Cortex of kidney (tissue), 1 donor: ENCODE data around the gene VANGL2.

ENCODE experiments used
- DNase-seq: peaks from one replicate; lab custom pipeline; 2025; lab: John Stamatoyannopoulos, UW

Gene VANGL2

DNA sequence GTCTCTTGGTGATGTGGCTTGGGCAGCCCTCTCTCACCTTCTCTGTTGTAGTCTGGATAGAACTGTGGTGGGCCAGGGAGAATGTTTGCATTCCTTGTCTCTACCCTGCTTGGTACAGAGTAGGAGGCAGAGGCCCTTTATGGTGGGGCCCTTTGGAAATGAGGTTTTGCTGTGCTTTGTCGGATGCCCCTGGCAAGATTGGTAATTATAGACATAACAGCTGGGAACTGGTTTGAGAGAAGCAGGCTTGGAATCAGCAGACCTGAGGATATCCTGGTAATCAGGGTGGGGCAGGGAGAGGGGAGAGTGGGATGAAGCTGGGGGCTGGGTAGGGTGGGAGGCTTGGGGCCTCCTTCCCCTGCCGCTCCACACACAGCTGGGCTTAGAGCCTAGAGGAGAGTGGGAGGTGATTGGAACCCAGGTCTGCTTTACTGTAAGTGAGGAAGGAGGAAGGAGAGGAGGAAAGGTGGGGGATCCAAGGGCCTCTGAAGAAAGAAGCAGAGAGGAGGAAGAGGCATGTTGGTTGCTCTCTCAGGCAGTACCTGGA, 5.0 kb downstream of the VANGL2 start:
- DNase-seq: no peak

DNA sequence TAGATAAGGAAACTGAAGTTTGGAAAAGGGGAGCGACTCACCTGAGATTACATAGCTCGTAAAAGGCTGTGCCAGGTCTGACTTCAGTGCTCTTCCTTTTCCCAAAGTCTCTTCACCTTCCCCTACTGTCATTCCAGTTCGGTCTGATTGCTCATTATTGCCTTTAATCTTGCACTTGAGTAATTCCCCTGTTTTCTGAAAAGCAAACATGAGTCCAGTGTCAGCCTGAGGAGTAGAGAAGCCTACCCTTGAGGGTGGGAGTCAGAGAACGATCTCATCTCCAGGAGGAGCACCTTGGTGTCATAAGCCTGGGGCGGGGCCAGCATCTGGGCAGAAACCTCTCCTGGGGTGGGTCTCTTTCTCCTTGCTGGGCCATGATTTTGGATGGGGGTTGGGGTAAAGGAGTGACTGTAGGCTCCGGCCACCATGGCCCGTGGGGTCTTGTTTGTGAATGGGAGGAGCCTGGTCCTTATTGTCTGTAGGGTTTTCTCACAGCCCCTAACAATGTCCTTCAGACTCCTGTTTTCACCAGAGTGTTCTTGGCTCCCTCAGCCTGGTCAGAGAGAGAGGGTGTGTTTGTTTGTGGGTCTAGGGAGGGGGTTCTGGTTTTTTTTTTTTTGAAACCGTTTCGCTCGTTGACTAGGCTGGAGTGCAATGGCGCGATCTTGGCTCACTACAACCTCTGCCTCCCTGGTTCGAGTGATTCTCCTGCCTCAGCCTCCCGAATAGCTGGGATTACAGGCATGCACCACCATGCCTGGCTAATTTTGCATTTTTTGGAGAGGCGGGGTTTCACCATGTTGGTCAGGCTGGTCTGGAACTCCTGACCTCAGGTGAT, 6.0 kb downstream of the VANGL2 start:
- no peak for DNase-seq

DNA sequence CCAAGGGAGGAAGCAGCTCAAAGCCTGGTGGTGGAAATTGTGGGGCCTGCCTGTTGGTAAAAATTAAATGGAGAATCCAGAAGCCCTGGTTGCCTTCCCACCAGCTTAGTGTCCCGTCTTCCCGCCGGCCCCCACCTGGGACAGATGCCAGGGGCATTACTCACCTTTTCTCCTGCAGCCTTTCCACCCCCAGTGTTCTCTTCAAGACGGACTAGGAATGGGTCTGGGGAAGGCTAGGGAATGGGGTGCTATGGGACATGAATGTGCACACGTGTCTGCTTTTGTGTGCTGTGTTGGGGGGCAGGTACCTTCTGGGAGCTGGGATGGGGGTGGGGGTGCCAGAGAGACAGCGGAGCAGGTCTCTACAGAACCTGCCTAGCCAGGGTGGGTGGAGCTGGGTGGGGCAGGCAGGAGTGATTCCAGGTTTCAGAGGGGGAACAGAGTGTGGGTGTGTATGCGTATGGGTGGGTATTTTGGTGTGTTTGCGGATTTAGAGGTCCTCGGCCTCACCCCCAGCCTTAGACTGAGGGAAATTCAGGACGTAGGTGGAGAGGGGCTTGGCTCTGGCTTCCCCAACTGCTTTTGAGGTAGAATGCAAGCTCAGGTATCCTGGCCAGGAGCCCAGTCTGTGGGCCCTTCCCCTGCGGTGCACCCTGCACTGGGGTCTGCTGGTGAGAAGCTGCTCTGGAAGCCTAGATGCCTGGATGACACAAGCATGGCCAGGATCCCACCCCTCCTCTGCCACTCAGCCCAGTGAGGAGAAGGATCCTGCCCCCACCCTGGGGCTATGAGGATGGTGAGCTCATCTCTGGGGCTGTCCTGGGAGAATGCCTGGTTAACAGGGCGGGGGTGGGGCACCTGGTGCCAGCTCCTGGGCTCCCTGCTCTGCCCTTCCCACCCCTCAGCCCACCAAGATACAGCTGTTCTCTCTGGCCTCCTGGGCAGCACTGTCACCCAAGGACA, 7.8 kb downstream of the VANGL2 start:
- no peak for DNase-seq

DNA sequence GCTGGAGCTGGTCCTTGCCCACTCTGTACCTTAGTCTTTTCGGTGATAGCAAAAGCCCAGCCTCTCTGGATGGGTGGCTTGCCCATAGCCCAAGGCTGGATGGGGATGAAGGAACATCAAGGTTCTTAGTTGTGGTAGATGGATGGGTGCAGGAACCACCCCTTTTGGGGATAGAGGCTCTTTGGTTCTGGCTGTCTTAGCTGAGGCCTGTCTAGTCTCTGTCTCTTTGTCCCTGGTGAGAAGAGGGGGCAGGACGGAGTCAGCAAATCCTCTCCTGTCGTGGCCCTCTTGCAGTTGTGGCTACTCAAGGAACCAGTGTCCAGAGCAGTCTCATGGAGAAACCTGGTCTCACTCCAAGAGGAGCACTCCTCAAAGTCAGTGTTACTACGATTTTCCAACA, 8.5 kb downstream of the VANGL2 start:
- DNase-seq: no peak

DNA sequence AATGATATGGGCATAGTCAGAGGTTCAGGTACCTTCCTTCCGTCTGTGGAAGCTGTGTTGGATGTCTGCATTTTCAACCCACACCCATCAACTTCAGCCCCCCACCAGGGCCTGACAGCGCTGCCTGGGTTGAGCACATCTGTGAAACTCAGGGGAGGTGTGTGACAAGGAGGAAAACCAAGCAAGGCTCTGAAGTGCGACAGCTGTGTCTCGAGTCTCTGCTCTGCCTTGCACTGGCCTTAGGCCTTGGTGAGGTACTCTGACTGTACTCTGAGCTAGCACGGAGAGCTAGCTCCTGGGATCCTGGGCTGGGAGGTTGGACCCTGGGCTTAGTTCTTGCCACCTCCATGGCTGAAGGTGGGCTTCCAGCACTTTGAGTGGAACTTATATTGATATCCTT, 9.1 kb downstream of the VANGL2 start:
- no peak for DNase-seq

DNA sequence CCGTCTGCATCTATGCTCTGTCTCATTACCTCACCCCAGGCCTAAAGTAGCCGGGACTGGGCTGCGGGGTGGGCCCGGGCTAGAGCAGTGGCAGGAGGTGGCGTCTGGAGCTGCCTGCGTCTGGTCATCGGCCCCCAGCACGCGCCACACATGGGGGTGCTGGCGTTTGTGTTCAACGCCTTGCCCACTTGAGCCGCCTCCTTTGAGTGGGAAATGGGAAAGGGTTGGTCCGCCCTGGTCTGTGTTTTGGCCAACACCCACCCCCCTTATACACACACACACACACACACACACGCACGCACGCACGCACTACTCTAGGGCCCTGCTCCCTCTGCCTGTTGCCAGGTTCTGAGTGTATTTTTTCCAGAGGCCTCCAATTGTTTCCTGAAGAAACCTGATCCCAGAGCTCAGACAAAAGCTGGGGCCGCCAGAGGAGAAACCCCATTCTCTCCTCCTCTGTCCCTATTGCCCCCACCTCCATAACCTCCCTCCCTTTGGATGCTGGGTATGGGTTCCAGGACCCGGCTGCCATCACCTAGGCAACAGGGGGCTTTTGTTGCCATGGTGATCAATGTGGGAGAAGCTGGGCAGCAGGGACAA, 10.1 kb downstream of the VANGL2 start:
- DNase-seq: no peak

DNA sequence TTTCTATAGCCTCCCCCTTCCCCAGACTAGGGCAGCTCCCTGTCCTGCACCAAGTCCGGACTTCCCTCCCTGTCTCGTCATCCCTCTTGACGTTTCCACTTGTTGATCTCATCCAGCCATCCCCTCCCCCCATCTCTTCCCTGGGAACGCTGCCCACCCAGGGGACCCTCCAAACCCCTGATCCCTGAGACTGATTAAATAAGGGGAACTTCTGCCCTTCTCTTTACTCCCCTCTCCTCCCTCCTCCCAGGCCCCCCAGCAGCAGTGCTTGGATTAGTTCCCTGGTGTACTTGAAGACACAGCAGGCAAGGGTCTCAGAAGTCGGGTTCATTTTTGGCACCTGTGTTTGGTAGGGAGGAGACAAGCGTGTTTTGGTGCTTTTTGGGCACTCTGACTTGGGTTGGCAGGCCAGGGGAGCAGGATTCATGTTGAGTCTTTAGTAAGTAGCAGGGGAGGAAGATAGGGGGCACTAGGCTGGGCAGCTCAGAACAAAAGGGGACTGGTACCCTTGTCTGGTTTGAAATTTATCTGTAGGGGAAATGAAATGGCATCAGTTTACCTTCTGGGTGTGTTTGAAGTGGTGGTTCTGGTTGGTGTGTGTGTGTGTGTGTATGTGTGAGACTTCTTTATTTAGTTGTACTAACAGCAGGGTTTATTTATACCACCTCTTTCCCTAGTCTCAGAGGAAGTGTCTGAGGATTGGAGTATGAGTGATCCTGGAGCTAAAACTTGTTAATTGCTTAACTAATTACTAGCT, 11.1 kb downstream of the VANGL2 start:
- DNase-seq: no peak

DNA sequence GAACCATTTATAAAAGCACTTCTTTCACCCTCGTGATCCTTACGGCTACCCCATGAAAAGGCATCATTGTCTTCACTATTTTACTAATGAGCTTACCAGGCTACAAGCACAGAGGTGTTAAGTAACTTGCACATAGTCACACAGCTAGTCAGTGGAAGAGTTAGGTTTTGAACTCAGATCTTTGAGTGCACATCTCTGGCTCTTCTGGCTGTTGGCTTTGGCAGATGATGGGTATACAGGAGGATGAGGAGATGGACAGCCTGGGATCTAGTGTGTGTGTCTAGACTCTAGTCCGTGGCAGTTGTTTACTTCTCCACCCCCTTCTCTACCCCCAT, 11.6 kb downstream of the VANGL2 start:
- DNase-seq: no peak

DNA sequence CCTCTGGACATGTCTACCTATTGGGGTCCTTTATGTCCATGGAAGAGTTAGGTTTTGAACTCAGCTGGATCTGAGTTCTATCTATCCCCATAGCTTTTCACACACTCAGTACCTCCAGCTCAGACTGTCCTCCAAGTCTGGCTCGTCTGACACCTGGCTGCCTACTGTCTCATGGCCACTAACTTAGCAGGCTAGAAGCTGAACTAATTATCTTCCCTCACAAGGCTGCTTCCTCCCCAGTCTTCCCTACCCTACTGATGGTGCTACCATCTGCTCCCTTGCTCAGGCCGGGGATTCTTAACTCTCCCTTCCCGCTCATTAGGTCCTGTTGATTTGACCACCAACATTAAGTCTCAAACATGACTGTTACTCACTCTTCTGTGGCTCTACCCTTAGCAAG, 13.4 kb downstream of the VANGL2 start:
- DNase-seq: no peak

DNA sequence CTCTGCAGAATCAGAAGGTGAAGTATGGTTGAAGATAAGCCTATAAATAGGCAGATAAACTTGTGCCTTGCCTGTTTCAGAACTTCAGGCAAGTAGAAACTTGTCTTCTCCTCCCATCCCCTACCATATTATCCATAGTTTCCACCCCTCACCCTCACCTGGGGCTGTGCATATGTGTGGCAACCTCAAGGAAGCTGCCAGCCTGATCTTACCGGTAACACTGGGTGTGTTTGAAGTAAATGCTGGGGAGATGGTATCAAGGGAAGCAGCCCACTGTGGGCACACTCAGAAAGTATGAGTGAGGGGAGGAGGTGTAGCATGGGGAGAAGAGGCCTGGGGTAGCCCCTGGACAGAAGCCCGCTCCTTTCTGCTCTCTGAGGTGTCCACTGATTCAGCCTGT, 14.5 kb downstream of the VANGL2 start:
- no peak for DNase-seq

DNA sequence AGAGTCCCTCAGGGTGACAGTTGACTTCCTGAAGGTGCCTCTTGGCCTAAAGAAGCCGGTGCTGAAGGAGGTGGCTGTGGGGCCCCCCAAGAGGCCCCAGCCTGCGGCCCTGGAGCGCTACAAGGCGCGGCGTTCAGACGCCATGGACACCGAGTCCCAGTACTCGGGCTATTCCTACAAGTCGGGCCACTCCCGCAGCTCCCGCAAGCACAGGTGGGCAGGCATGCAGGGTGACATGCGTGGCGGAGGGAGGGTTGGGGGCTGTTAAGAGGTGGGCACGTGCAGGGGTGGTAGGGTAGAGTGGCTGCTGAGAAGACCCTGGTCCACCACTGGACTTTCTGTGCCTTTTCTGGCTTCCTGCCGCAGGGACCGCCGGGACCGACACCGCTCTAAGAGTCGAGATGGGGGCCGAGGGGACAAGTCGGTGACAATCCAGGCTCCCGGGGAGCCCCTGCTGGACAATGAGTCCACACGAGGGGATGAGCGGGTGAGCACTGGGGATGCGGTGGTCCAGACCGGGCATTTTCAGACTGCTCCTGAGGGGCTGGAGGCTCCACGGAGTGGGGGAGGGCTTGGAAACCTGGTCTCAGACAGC, 15.4 kb downstream of the VANGL2 start:
- DNase-seq: no peak

DNA sequence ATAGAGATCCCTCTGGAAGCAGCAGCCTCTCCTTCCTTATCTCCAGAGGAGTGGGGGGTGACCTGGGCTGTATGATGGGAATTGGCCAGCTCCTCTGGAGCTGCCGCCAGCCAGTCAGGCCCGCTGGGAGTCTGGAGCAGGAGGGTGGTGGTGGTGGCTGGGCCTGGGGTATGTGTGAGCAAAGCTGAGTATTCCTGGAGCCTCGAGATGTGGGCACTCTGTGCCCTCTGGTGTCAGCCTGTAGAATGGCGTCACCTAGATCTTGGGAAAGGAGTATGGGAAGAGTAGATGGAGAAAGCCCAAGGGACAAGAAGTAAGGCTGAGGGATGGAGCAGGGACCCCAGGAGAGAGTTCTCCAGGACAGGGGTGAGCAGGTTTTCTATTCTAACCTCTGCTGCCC, 16.0 kb downstream of the VANGL2 start:
- no peak for DNase-seq

DNA sequence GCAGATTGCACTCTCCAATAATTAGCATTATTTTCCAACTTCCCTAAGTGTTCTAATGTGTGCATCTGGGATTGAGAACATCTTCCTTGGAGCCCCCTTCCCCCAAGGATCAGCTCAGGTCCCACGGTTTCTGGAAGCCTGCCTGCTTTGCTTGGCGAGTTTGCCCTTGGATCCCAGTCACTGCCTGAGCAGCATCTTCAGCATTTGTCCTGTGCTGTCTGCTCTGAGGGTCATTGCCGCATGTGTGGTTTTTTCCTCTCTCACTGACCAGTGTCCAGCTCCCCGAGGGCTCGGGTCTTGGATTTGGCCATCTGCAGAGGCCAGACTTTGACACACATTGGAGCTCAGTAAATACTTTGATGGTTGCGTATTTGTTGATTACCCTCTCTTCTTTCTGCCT, 18.1 kb downstream of the VANGL2 start:
- DNase-seq: no peak

DNA sequence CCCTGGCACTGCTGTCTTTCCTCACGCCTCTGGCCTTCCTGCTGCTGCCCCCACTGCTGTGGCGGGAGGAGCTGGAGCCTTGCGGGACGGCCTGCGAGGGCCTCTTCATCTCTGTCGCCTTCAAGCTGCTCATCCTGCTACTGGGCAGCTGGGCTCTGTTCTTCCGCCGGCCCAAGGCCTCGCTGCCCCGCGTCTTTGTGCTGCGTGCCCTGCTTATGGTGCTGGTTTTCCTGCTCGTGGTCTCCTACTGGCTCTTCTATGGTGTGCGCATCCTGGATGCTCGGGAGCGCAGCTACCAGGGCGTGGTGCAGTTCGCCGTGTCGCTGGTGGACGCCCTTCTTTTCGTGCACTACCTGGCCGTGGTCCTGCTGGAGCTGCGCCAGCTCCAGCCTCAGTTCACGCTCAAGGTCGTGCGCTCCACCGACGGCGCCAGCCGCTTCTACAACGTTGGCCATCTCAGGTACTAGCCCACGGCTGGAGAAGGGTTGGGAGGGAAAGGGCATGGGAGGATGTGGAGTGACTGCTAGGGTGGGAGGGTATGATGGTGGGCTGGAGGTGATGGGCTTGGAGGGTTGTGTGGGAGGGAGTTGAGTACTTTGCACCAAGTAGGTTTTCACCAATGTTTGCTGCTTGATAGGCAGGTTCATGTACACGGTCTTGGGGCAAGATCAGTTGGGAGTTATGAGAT, 18.9 kb downstream of the VANGL2 start:
- DNase-seq: no peak

DNA sequence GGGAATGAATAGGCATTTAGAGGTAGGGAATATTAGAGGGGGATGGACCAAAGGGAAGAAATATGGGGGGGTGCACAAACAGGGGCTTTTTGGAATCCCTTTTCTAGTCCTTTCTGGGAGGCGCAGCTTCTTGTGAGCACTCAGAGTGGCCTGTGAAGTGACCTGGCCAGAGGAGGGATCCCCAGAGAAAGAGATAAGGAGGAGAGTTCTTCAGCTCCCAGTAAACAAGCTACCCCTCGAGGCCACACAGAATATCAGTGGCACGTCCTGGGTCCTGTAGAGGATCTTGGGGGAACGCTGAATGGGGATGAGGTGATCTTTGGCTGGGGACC, 19.4 kb downstream of the VANGL2 start:
- no peak for DNase-seq

DNA sequence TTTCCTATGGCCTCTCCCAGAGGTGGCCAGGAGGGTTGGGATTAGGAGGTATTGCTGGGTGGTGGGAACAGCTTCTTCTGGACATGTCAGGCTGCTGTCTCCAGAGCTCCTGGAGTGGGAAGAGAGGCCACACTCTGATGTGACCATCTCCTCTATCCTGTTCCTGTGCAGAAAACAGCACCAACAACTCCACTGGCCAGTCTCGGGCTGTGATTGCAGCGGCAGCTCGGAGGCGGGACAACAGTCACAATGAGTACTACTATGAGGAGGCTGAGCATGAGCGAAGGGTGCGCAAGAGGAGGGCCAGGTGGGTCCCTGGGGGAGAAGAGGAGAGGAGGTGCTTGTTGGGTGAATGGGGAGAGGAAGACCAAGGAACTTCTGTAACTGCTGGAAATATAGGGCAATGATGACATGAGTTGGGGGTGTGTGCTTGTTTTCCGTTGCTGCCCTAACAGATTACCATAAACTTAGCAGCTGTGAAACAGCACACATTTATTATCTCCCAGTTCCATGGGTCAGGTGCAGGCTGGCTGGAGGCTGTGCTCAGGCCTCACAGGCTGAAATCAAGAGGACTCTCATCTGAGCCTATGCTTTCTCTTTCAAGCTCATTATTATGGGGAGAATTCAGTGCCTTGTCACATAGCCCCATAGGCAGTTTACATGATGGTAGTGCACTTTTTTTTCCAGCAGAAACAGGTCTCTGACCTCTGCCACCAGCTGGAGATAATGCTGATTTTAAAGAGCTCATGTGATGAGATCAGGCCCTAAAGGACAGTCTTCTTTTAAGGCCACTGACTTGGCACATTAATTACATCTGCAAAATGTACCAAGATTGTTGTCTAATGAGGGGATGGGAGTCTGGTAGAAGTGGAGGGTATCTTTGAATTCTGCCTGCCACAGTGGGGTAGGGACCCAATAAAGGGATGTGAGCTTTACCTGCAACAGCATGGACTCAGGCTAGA, 20.8 kb downstream of the VANGL2 start:
- no peak for DNase-seq

DNA sequence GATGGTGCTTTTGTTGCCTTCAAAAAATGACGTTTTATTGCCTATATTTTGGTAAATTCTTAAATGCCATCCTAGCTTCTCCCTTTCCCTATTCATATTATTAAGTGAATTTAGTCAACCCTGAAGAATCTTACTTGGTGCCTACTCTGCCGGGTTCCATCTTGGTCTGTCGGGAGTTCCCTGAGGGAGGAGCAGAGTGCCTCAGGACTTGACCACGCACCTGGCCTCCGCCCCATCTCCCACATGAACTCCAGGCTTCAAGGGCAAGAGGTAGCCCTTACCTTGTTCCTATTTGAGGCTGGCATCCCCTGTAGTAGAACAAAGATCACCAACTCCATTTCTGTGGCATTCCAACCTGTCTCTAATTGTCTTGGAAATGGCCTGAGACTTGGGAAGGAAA, 21.5 kb downstream of the VANGL2 start:
- DNase-seq: no peak

DNA sequence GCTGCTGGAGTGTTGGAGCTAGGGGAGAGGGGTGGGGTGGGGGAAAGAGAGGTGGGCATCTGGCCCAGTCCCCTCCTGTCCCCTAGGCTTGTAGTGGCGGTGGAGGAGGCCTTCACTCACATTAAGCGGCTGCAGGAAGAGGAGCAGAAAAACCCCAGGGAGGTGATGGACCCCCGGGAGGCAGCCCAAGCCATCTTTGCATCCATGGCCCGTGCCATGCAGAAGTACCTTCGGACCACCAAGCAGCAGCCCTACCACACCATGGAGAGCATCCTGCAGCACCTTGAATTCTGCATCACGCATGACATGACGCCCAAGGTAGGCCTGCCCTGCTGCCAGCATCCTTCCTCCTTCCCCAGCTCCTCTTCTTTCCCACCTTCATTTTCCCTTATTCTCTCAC, 23.6 kb downstream of the VANGL2 start:
- DNase-seq: no peak

DNA sequence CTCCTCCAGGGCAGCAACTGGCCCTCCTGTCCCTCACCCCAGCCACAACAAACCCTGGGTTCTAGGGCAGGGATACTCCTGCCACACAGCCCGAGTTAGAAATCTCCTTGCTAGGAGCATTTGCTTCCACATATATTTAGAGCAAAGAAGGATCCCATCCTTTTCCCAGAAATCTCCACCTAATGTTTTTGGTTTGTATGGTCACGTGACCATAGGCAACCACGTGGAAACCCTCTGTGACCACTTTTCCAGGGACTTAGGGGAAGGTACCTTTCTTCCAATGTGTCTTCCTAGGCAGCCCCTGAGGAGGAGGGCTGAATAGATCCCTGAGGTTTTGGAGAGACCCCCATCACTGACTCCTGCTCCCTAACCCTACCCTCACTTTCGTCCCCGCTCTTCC, 25.5 kb downstream of the VANGL2 start:
- no peak for DNase-seq

DNA sequence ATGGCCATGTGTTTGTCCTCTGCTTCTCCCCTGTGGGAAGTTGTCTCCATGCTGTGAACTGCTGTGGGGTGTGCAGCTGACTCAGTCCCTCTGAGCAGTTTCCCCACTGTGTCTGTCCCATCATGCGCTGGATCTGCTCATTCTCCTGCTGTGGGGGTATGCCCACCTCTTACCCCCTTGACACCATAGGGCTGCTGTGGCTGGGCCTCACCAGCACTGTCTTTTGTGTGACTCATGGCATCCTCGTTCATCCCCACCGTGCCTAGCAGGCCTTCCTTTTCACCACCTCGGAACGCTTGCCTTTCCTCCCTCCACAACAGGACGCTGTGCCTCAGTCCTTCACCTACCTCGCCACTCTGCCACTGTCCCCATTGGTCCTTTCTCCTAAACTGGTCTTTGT, 27.3 kb downstream of the VANGL2 start:
- no peak for DNase-seq
